Bone marrow (tissue), 2 donors: Measurements from ENCODE around the gene FRMPD1.

Experiments used
- DNase-seq, 2 donors: peaks; one replicate each; lab custom pipeline; 2025; lab: John Stamatoyannopoulos, UW

FRMPD1 gene

DNA sequence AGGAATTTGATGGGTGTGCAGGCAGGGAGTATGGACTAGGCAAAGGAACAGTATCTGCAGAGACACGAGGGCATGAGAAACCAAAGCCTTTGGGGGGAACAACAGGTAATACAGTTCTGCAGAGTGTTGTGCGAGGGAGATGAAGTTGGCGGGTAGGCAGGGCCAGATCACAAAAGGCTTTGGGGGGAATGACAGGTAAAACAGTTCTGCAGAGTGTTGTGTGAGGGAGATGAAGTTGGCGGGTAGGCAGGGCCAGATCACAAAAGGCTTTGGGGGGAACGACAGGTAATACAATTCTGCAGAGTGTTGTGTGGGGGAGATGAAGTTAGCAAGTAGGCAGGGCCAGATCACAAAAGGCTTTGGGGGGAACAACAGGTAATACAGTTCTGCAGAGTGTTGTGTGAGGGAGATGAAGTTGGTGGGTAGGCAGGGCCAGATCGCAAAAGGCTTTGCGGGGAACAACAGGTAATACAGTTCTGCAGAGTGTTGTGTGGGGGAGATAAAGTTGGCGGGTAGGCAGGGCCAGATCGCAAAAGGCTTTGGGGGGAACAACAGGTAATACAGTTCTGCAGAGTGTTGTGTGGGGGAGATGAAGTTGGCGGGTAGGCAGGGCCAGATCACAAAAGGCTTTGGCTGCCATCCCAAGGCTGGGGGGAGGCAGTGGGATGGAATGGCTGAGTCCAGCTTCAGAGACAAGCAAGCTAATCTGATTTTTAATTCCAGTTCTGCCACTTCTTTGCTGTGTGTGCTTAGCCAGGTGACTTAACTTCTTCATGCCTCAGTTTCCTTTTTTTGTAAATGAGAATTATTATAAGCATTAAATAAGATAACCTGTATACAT lies 33.0 kb downstream of the FRMPD1 start:
- DNase-seq: no peak

DNA sequence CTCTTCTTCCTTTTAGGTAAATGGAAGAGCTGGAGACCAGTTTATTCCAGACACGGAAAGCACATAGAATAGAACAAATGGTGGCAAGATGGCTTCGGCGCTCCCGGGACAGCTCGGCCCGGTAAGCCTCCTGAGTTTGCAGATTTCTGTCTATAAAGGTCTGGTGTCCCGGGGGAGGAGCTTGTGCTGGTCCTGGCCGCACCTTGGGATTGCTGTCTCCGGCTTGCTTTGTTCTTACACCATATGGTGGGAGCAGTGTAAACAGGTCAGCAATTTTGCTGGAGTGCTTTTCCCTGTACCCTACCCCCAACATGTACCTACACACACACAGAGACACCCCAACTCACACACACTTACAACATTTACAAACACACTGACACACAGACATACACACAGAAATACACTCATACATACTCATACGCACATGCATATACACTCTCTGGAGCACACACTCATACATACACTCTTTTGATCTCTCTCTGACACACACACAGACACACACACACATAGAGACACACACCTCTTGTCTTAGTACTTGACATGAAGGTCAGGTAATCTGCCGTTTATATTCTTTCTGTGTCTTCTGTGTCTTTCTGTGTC lies 42.0 kb downstream of the FRMPD1 start:
- DNase-seq: no peak

DNA sequence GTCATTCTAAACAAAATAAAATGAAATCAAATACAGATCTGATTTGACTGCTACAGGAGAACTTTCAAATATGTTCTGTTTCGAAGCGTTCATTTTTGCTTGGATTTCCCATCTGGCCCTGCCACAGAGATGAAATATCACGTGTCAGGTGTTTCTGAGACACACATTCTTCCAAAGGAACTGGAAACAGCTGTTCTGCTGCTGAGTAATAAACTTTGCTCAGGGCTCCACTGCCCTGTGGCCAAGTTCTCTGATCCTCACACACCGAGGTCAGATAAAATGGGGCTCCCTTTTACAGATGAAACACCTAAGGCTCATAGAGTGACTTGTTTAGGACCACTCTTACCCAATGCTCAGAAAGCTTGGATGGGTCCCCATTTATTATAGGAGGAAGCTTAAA lies 42.5 kb downstream of the FRMPD1 start:
- no peak for DNase-seq

DNA sequence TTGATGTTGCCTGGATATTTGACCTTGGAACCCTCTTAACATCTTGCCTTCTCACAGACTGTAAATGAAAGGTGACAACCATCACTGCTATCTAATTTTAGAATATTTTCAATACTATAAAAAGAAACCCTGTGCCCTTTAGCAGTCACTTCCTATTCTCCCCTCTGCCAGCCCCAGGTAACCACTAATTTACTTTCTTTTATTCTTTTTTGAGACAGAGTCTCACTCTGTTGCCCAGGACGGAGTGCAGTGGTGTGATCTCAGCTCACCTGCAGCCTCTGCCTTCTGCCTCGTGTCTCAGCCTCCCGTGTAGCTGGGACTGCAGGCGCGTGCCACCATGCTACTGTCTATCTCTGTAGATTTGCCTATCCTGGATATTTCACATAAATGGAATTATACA lies 43.6 kb downstream of the FRMPD1 start:
- no peak for DNase-seq

DNA sequence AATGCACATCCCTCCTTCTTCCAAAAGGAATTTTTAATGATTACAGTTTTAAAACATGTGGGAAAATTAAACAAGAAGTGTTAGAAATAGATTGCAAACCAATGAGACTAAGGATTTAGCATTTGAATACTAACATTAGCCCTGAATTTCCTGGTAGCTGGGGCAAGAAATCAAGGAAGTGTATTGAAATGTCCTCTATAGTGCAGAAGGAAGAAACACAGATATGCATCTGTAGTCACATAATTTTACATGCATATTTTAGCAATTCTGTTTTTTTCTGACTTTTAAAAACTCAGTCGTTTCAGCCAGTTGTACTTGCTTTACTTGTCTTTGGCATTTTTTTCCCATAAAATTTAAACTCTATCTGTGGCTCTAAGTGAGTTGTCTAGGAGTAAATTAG lies 45.8 kb downstream of the FRMPD1 start:
- DNase-seq: no peak

DNA sequence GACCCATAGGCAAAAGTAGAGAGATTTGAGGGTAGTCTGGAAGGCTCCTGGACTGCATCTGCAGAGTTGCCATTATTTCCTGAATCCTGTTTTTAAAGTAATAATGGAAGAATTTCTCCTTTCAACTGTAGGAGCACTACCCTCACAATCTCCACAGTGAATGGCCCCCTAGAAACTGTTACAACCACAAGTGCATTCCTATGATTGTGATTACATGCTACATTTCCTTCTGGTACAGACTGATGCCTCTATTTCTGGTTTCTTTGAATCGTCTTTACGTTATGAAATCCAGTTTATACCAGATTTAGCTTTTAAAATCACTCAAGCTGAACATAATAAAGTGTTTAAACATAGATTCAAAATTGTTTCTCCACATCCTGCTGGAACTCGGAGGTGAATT lies 49.4 kb downstream of the FRMPD1 start:
- DNase-seq: no peak

DNA sequence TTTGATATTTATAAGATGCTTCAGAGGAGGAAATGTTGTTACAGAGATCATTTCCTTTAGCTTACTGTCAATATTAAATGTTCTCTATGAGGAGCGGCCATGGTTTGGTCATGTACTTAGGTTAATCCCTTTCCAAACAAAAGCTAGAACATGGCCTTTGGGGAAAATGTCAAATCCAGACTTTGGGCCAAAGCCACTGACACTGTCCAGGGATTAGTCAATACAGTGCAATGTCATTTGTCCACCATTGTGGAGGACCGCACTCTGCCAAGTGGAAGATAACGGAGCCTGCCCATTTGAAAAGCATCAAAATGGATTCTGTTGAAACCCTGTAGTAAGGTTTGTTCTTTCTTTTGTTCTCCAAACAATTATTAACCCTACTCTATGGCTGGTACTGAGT lies 50.1 kb downstream of the FRMPD1 start:
- no peak for DNase-seq

DNA sequence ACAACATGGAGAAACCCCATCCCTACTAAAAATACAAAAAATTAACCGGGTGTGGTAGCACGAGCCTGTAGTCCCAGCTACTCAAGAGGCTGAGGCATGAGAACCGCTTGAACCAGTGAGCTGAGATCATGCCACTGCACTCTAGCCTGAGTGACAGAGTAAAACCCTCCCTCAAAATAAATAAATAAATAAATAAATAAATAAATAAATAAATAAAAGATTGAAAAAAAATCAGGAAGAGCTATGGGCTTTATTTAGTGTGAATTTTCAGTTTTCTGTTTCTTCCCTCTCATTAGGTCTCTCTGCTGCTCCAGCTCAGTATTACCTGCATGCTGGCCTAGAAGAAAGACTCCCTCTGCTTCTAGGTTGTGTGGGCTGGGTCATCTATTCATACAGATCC lies 55.0 kb downstream of the FRMPD1 start:
- no peak for DNase-seq

DNA sequence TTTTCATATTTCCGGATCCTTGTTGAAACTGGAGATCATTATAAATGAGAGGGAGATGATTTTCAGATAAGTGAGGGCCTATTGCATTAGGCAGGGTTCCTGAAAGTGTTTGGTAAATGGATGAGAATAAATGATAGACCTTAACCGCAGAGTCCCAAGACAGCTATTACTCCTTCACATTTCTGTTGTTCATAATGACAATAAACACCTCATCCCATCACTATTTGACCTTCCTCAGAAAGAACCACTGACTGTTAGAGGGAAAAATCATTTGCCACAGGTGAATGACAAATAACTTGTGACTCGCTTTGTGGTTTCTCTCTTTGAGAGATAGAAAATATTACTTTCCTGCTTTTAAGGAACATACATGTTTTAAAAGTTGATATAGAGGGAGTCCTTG lies 55.5 kb downstream of the FRMPD1 start:
- no peak for DNase-seq

DNA sequence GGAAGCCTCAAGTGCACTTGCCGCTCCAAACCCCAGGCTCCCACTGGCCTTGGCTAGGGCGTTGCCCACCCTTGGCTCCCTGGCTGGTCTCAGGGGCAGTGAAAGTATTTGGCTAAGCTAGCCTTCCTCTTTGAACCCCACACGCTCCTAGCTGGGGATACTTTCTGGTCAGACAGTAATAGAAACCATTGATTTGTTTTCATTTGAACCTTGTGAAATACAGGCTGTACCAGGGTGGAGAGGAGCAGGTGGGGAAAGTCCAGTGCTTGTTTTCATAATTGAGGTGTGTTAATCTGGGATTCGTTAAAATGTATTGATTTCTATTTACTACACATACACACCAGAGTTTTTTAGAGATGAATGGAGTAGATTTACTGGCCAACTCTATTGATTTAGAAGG lies 57.0 kb downstream of the FRMPD1 start:
- DNase-seq: no peak

DNA sequence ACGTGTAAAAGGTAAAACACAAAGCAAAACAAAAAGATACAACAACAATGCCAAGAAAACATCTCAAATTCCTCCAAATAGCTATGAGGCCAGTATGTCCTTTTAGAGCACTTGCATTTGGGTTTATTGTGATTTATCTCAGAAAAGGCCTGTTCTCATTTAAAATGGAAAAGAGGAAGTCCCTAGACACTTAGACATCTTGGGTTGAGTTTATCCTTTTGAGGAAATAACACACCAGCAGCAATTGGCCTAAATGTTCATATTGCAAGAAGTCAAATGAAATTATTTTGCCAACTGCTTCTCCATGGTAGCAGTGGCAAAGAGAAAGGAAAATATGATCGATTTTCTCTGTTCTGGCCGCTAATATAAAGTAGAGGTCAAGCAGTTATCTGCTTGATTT lies 59.3 kb downstream of the FRMPD1 start:
- DNase-seq: no peak

DNA sequence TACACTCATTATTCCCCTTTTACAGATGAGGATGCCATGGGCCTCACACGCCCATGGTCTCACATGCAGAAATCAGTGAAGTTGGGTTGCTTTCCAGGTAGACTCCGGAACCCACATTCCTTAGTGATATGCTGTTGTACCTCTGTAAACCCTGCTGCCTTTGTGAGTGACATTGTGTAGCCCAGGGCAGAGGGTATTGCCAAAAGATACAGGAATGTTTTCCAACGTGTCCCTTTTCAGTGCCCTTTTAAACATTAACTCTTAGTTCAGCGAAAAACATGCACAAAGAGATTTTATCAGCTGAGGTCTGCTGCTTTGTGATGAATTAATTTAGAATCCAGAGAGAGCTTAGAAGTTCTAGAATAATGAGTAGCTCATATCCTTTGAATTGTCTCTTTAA lies 64.5 kb downstream of the FRMPD1 start:
- DNase-seq: no peak

DNA sequence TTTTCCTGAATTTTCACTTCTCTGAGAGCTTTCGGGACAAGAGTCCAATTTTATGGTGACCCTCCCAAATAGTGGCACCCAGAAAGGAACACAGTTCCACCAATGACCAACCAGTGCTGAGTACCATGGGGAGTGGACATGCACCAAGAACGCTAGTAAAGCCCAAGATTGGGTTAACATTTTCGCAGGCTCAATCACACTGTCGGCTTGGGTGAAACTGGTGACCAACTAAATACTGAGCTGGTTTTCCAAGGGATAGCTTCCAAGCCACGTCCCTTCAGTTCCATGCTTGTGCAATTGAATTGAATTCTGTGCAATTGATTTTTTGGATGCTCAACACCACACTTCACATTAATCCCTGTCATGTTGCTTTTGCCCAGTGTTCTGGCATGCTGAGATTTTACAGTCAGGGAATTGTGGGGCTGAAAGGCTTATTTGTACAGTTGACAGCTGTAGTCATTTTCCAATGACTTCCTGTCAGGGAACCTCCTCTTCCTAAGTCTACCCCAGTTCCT lies 65.3 kb downstream of the FRMPD1 start:
- no peak for DNase-seq

DNA sequence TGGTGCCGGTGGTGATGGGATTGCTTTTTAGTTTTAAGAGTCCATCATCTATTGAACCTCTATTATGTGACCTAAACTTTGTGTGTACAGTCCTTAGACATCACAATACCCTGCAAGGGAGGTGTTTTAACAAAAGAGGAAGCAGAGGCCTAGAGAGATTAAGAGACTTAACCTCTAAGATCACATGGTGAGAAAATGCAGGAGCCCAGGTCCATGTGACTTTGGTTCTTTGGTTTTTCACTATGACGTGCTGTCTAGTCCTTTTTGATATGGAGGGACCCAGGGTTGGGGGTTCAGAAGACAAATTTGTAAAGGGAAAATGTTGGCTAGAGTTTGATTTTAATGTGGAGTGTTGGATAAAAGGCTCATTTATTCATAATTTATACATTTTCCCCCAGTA lies 68.8 kb downstream of the FRMPD1 start:
- DNase-seq: no peak

DNA sequence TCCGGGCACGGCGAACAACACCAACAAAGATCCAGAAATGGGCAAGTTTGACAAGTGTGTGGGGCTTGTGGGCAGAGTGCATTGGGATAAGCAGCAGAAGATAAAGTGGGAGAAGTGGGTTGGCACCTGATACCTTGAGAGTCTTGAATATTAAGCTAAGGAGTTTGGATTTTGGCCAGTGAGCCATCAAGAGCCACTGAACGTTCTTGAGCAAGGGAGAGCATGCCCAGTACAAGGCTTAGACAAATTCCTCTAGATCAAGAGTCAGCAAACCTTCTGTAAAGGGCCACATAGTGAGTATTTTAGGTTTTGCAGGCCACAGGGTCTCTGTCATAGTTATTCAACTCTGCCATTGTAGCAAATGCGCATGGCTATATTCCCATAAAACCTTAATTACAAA lies 76.3 kb downstream of the FRMPD1 start:
- no peak for DNase-seq

DNA sequence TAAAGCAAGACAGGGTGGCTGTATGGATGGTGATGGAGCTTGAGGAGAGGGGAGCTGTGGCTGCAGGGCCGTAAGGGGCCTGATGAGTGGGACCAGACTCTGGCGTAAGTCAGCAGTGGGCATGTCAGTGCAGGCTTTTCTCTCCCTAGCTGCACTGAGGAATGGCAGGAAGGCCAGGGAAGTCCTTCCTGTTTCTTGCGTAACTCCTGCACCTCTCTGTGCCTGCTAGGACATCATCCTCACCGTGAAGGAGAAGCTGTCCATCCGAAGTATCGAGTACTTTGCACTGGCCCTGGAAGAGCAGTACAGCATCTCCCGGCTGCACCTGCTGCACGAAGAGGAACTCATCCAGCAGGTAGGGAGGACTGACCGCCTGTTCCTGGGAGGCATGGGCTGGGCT lies 78.7 kb downstream of the FRMPD1 start:
- DNase-seq: no peak

DNA sequence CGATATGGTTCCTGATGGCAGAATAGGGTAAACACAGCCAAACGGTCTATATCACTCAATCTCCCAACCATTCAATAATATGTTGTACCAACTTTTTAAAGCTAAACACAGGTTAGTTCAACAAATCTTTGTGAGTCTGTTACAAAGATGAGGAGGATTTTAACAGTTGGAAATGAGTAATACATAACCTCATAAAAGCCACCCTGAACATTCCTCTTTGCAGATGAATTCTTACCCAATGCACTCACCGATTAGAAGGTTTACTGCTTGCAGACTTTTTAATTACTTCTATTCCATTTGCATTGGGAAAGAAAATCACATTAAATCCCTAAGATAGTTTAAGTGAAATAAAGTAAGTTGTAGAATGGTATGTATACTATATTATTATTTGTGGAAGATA lies 79.5 kb downstream of the FRMPD1 start:
- no peak for DNase-seq

DNA sequence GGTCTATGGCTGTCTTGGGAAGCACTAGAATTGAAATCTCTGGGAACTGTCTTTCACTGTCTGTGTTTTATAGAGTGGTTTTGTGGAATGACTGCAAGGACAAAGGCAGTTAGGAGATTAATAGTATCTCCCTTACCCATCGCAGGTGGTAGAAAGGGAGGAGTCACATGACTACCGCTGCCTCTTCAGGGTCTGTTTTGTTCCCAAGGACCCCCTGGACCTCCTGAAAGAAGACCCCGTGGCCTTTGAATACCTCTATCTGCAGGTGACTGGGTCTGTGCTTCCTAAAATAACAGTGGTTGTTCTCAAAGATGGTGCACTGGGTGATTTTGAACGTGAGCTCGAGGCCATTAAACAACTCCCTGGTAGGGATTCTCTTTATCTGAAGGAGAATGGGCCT lies 80.1 kb downstream of the FRMPD1 start:
- no peak for DNase-seq

DNA sequence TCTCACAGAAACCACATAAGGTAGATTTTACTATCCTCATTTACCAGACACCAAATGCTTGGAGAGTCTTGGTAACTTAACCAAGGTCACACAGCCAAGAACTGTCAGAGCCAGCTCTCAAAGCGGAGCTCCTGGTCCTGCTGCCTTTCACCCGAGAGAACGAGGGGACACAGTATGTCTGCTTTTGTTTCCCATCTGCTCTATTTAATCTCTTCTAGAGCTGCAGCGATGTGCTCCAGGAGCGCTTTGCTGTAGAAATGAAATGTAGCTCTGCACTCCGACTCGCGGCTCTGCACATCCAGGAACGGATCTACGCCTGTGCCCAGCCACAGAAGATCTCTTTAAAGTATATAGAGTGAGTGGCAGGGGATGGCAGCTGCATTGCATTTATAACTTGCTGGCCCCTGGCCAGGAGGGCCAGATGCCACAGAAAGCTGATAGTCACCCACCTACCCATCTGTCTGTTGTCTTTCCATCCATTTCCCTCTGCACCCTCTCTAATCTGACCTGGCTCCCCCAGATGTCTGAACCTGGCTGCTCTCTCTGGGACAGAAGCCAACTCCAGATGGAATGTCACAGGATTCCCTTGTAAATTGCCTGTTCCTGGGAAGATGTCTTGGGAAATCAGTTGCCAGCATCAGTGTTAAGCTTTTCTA lies 81.5 kb downstream of the FRMPD1 start:
- no peak for DNase-seq

DNA sequence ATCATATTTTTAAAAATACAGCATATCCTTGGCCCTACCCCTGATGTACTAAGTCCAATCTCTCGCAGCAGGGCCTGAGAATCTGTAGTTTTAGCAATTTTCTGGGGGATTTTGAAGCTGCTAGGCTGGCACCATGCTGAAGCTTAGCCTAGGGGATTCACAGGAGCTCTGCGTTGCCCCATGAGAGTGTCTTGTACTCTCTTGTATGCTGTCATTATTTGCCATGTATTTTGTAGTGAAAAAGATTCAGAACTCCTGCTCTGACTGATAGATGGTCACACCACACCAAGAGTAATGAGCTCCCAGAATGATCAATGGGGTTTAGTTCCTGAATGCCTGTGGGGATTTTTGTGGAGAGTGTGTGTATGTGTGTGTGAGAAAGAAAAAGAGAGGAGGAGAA lies 82.2 kb downstream of the FRMPD1 start:
- DNase-seq: no peak

DNA sequence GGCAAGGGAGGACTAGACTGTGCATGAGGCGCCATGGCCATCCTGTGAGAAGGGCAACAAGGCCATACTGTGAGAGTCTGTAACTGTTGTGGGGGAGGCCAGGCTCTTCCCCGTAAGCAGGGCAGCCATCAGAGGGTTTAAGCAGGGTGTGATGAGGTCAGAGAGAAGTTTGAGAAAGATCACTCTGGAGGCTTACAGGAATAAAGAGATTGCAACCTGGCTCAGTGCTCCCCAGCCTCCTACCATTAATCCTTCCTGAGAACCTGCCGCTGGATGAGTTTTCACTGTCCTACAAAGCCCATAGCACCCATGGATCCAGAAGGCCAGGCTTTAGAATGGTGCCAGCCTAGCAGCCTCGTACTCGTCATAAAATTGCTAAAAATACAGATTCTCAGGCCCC lies 88.5 kb downstream of the FRMPD1 start:
- no peak for DNase-seq

DNA sequence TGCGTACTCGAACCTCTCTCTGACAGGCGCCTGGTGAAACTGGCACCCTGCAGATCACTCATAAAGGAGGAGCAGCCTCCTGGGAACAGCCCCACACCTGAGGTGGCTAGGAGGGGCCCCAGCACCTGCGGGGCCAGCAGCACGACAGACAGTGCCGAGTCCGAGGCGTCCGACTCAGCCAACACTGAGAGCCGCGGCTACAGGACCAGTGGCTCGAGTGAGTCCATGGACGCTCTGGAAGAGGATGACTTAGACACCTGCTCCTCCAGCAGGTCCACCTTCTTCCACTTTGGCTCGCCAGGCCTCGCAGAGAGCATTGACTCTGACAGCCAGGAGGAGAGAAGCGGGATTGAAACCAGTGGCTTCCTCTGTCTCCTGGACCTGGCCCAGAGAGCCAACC lies 89.4 kb downstream of the FRMPD1 start:
- DNase-seq: no peak

DNA sequence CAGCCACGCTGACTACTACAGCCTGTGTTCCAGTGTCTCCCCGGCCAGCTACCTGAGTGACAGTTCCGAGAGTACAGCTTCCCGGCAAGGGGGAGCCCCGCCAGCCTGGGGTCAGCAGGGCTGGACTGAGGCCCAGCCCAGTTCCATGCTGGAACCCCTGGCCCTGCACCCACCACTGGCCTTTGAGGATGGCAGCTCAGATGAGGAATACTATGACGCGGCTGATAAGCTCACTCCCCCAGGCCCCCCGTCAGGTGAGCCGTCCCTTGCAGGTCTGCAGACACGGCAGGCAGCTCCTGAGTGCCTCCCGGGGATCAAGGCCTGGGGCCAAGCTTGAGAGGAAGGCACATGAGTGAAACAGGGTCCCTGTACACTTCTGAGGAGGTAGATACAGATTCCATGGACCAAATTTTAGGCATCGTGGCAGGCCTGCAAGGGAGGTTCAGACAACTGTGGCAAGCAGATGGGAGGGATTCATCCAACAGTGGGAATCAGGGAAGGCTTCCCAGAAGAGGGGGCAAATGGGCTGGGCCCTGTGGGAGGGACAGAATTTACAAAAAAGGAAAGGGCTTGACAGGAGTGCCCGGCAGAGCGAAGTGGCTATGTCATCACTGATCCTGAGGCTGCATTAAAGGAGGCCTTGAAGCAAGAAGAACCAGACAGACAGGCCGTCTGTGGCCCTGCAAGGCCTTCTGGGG lies 90.0 kb downstream of the FRMPD1 start:
- no peak for DNase-seq
